Measurements from ENCODE around the gene TMEM220.
A peak's percentile ranks its signal among the peaks of the same experiment; 100 is the strongest.

Gene TMEM220

DNA sequence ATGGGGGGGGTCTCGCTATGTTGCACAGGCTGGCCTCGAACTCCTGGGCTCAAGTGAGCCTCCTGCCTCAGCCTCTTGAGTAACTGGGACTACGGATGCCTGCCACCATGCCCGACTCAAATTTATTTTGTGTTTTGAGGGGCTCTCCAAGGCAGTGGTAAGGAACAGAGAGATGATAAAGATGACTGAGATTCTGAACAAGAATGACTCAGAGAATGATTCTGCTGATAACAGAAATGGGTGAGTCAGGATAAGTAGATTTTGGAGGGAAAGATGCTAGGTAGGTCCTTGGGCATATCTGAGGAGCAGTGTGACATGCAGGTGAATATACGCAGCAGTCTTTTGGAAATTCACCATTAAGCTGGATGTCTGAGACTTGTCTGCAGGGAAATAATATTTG lies 2.6 kb downstream of the TMEM220 start:
- H3K27me3 ChIP-seq (ENCODE audit: low read depth, low read length), result no peaks in the 10 kb centered on the region
- H3K36me3 ChIP-seq (ENCODE audit: control insufficient read depth in 1 of 2, insufficient read depth in 2 of 2, low read length in 2 of 2), result peaks cover 0 to 39% of the 10 kb centered on the region in 2 donors
- H3K9me3 ChIP-seq (ENCODE audit: control insufficient read depth in 1 of 2, low read length in 2 of 2), result no peaks in the 10 kb centered on the region
- no peak overlapping the region for H3K27ac ChIP-seq (ENCODE audit: low read length)
- no peaks in the 10 kb centered on the region for H3K4me1 ChIP-seq (ENCODE audit: control insufficient read depth in 1 of 2, insufficient read depth in 2 of 2, low read length in 2 of 2)
- no peak overlapping the region for H3K4me3 ChIP-seq (ENCODE audit: low read depth in 1 of 2, low read length in 2 of 2)

DNA sequence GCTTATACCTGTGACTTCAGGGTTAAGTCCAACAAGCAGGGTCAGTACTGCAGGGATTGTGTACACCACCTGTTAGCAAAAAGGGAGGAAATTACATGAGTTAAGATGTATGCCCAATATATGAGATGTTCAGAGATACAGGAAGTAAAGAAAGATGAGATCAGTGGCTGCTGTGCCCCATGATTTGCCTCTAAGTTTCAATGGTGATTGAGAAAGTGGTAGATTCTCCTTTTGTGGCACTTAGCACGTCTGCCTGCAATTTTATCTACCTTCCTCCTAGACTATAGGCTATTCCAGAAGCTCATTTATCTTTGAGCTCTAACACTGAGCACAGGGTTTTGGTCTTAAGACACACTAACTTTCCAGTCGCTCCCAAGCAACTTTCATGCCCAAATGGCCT lies 3.6 kb downstream of the TMEM220 start:
- Histone ChIP-seq H3K36me3 (ENCODE audit: control insufficient read depth in 1 of 2, insufficient read depth in 2 of 2, low read length in 2 of 2) (peaks cover 0 to 40% of the 10 kb centered on the region in 2 donors), H3K4me3 (ENCODE audit: low read depth in 1 of 2, low read length in 2 of 2) (no peak overlapping the region), H3K27me3 (ENCODE audit: low read depth, low read length) (no peaks in the 10 kb centered on the region), H3K9me3 (ENCODE audit: control insufficient read depth in 1 of 2, low read length in 2 of 2) (no peaks in the 10 kb centered on the region), H3K4me1 (ENCODE audit: control insufficient read depth in 1 of 2, insufficient read depth in 2 of 2, low read length in 2 of 2) (no peaks in the 10 kb centered on the region), H3K27ac (ENCODE audit: low read length) (no peak overlapping the region)

DNA sequence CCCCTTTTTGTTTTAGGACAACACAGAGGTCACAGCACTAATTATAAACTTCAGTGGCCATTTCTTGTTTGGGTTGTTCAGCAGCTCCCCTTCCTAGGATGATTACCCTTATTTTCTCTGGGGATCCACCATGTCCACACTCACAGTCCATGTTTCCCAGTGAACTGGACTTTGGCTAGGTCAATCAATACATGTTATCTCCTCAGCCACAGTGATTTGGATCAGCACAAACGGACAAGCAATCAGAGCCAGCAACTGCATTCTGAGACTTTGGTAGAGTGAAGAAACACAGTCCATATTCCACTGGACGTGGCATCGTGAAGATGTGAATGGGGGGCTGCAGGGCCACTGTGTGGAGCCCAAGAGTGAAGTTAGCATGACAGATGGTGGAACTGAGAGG lies 4.6 kb downstream of the TMEM220 start:
- no peaks in the 10 kb centered on the region for H3K4me1 ChIP-seq (ENCODE audit: control insufficient read depth in 1 of 2, insufficient read depth in 2 of 2, low read length in 2 of 2)
- H3K4me3 ChIP-seq (ENCODE audit: low read depth in 1 of 2, low read length in 2 of 2), result no peak overlapping the region
- no peaks in the 10 kb centered on the region for H3K27me3 ChIP-seq (ENCODE audit: low read depth, low read length)
- no peak overlapping the region for H3K27ac ChIP-seq (ENCODE audit: low read length)
- no peaks in the 10 kb centered on the region for H3K9me3 ChIP-seq (ENCODE audit: control insufficient read depth in 1 of 2, low read length in 2 of 2)
- H3K36me3 ChIP-seq (ENCODE audit: control insufficient read depth in 1 of 2, insufficient read depth in 2 of 2, low read length in 2 of 2), result peaks cover 0 to 40% of the 10 kb centered on the region in 2 donors

- Histone ChIP-seq H3K27me3 (ENCODE audit: low read depth, low read length) (no peaks in the 10 kb centered on the region), H3K9me3 (ENCODE audit: control insufficient read depth in 1 of 2, low read length in 2 of 2) (no peaks in the 10 kb centered on the region), H3K27ac (ENCODE audit: low read length) (no peak overlapping the region), H3K4me3 (ENCODE audit: low read depth in 1 of 2, low read length in 2 of 2) (no peak overlapping the region), H3K4me1 (ENCODE audit: control insufficient read depth in 1 of 2, insufficient read depth in 2 of 2, low read length in 2 of 2) (no peaks in the 10 kb centered on the region), H3K36me3 (ENCODE audit: control insufficient read depth in 1 of 2, insufficient read depth in 2 of 2, low read length in 2 of 2) (peaks cover 0 to 40% of the 10 kb centered on the region in 2 donors)
Measured at GRCh38 chr17:10724546-10725195, 5.2 kb downstream of the TMEM220 start.

GRCh38 chr17:10718547-10718946 lies 11.3 kb downstream of the TMEM220 start:
- Histone ChIP-seq H3K4me1 (ENCODE audit: control insufficient read depth in 1 of 2, insufficient read depth in 2 of 2, low read length in 2 of 2) (no peaks in the 10 kb centered on the region), H3K27ac (ENCODE audit: low read length) (no peak overlapping the region), H3K4me3 (ENCODE audit: low read depth in 1 of 2, low read length in 2 of 2) (no peak overlapping the region), H3K9me3 (ENCODE audit: control insufficient read depth in 1 of 2, low read length in 2 of 2) (no peaks in the 10 kb centered on the region), H3K36me3 (ENCODE audit: control insufficient read depth in 1 of 2, insufficient read depth in 2 of 2, low read length in 2 of 2) (peaks cover 5 to 19% of the 10 kb centered on the region in 2 donors), H3K27me3 (ENCODE audit: low read depth, low read length) (no peaks in the 10 kb centered on the region)

DNA sequence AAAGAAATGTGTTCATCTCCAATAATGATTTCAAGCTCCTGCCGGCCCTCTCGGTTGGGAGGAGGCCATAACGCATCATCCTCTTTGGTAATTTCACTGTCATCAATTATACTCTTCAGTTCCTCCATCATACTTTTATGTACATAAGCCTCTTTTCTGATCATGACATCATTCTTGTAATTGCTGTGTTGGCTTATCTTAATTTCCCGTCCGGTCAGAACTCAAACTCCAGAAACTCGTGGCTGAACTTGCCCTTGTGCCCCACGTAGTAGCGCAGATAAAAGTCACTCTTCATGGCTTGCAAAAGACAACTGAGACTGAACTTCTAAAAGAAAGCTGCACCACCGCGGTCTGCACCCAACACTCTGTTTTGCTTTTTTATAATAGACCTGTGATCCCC lies 13.6 kb downstream of the TMEM220 start:
- Histone ChIP-seq H3K4me3 (ENCODE audit: low read depth in 1 of 2, low read length in 2 of 2) (no peak overlapping the region), H3K9me3 (ENCODE audit: control insufficient read depth in 1 of 2, low read length in 2 of 2) (no peaks in the 10 kb centered on the region), H3K27me3 (ENCODE audit: low read depth, low read length) (no peaks in the 10 kb centered on the region), H3K27ac (ENCODE audit: low read length) (no peak overlapping the region), H3K4me1 (ENCODE audit: control insufficient read depth in 1 of 2, insufficient read depth in 2 of 2, low read length in 2 of 2) (no peaks in the 10 kb centered on the region), H3K36me3 (ENCODE audit: control insufficient read depth in 1 of 2, insufficient read depth in 2 of 2, low read length in 2 of 2) (peaks cover 19 to 22% of the 10 kb centered on the region in 2 donors)

DNA sequence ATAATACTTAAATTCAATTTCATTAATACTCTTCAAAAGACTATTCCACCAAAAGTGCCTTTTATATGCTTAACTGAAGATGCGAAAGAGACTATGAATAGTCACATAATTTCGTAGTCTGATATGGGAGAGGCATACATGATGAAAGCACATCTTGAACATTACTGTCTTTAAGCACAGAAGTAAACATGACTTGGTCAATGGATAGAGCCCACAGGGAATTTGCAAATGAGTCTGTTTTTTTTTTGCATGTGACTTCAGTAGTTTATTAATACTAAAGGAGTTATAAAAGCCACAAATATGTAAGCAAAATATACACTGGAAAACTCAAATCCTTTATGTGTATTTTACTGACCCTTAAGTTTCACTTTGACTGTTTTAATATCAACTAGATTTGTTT lies 16.5 kb downstream of the TMEM220 start:
- Histone ChIP-seq H3K27ac (ENCODE audit: low read length) (no peak overlapping the region), H3K4me3 (ENCODE audit: low read depth in 1 of 2, low read length in 2 of 2) (no peak overlapping the region), H3K4me1 (ENCODE audit: control insufficient read depth in 1 of 2, insufficient read depth in 2 of 2, low read length in 2 of 2) (no peaks in the 10 kb centered on the region), H3K36me3 (ENCODE audit: control insufficient read depth in 1 of 2, insufficient read depth in 2 of 2, low read length in 2 of 2) (peaks cover 38 to 44% of the 10 kb centered on the region in 2 donors), H3K27me3 (ENCODE audit: low read depth, low read length) (no peaks in the 10 kb centered on the region), H3K9me3 (ENCODE audit: control insufficient read depth in 1 of 2, low read length in 2 of 2) (no peaks in the 10 kb centered on the region)

DNA sequence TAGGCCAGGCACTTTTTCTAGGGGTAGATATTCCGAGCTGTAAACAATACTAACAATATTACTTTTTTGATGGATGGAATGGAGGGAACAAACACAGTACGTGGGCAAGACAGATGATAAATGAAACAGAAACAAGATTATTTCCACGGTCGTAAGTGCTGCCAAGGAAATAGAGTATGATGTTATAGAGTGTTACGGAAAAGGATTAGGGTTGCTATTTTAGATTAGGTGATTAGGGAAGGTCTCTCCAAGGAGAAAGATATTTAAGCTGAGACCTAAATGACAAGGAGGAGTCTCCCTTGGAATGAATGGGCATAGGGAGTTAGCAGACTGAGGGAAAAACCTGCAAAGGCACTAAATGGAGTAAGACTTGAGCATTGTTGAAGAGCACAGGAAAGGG lies 24.1 kb downstream of the TMEM220 start:
- Histone ChIP-seq H3K4me3 (ENCODE audit: low read depth in 1 of 2, low read length in 2 of 2) (no peak overlapping the region), H3K36me3 (ENCODE audit: control insufficient read depth in 1 of 2, insufficient read depth in 2 of 2, low read length in 2 of 2) (peaks cover 33 to 43% of the 10 kb centered on the region in 2 donors), H3K4me1 (ENCODE audit: control insufficient read depth in 1 of 2, insufficient read depth in 2 of 2, low read length in 2 of 2) (peaks cover 0 to 6% of the 10 kb centered on the region in 2 donors), H3K27ac (ENCODE audit: low read length) (no peak overlapping the region), H3K9me3 (ENCODE audit: control insufficient read depth in 1 of 2, low read length in 2 of 2) (no peaks in the 10 kb centered on the region), H3K27me3 (ENCODE audit: low read depth, low read length) (no peaks in the 10 kb centered on the region)

DNA sequence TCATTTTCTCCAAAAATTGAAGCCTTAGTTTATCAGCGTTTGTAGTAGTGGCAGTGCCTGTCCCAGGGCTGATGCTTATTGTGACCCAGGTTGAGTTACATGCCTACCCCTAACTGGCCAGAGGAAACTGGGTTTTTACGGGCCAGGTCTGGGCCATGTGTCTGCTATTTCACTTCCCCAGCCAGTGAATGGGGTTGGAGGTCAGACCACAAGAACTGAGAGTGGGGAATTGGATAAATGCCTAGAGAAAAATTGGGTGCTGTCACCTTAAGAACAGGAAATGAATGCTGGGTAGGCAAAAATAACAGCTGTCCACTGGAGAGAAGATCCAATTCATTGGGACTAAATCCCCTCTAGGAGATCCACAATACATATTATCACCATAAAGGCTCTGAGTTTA lies 27.2 kb downstream of the TMEM220 start:
- peaks cover 16 to 21% of the 10 kb centered on the region in 2 donors for H3K36me3 ChIP-seq (ENCODE audit: control insufficient read depth in 1 of 2, insufficient read depth in 2 of 2, low read length in 2 of 2)
- no peaks in the 10 kb centered on the region for H3K27me3 ChIP-seq (ENCODE audit: low read depth, low read length)
- H3K27ac ChIP-seq (ENCODE audit: low read length), result no peak overlapping the region
- H3K9me3 ChIP-seq (ENCODE audit: control insufficient read depth in 1 of 2, low read length in 2 of 2), result no peaks in the 10 kb centered on the region
- no peak overlapping the region for H3K4me3 ChIP-seq (ENCODE audit: low read depth in 1 of 2, low read length in 2 of 2)
- peaks cover 0 to 11% of the 10 kb centered on the region in 2 donors for H3K4me1 ChIP-seq (ENCODE audit: control insufficient read depth in 1 of 2, insufficient read depth in 2 of 2, low read length in 2 of 2)

DNA sequence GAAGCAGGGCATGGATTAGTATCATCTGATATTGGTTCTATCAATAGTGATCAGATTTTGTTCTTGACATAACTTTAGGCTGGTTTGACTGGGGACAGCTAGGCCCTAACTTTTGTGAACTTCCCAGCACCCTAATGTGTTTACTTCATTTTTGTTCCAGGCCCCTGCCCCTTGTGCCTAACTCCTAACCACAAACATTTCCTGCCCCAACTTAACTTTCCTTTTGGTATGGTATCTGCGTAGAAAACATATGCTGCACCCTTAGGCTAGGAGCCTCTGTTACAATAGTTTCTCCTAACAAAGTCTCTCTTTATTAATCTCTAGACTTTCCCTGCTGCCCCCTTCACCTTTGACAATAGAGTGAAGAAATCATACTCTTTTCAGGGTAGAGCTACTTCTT lies 30.0 kb downstream of the TMEM220 start:
- H3K36me3 ChIP-seq (ENCODE audit: control insufficient read depth in 1 of 2, insufficient read depth in 2 of 2, low read length in 2 of 2), result peaks cover 2 to 11% of the 10 kb centered on the region in 2 donors
- H3K27ac ChIP-seq (ENCODE audit: low read length), result no peak overlapping the region
- no peaks in the 10 kb centered on the region for H3K27me3 ChIP-seq (ENCODE audit: low read depth, low read length)
- peaks cover 0 to 27% of the 10 kb centered on the region in 2 donors for H3K4me1 ChIP-seq (ENCODE audit: control insufficient read depth in 1 of 2, insufficient read depth in 2 of 2, low read length in 2 of 2)
- H3K4me3 ChIP-seq (ENCODE audit: low read depth in 1 of 2, low read length in 2 of 2), result no peak overlapping the region
- H3K9me3 ChIP-seq (ENCODE audit: control insufficient read depth in 1 of 2, low read length in 2 of 2), result no peaks in the 10 kb centered on the region

DNA sequence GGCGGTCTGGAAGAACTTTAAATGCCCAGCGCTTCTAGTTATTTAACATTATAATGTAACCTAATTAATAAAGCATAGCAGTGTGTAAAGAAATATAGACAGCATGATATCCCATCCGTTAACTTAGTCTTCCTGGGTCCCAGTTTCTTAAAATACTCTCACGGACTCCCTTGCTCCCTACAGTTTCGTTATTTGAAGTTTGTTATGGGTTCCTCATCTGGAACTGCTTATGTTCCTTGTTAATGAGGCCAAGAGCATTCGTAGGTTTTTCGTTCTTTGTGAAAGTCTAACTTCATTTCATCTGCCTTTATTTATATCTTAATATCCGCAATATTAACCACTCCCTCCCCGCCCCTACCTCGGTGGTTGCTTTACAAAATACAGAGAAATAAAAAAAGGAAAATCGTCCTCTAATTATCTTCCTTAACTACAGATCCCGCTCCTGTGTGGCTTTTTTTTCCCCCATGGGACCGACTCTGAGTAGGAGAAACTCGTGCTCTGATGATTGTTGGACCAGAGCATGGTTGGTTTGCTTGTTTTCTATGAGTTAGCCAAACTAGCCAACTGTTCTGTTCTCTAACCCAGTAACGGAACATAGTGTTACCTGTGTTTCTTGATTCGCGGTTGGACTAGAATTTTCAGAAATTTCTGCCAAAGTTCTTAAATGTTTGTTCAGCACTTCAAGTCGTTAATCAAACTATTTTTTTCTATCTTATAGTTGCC lies 31.6 kb downstream of the TMEM220 start:
- H3K27me3 ChIP-seq (ENCODE audit: low read depth, low read length), result no peaks in the 10 kb centered on the region

More for the DNA sequence above, 31.6 kb downstream of the TMEM220 start:
- Histone ChIP-seq H3K9me3 (ENCODE audit: control insufficient read depth in 1 of 2, low read length in 2 of 2) (no peaks in the 10 kb centered on the region), H3K4me1 (ENCODE audit: control insufficient read depth in 1 of 2, insufficient read depth in 2 of 2, low read length in 2 of 2) (peaks cover 0 to 27% of the 10 kb centered on the region in 2 donors), H3K27ac (ENCODE audit: low read length) (peak overlapping the region; percentile 90), H3K4me3 (ENCODE audit: low read depth in 1 of 2, low read length in 2 of 2) (peak overlapping the region; percentile 96 to 97), H3K36me3 (ENCODE audit: control insufficient read depth in 1 of 2, insufficient read depth in 2 of 2, low read length in 2 of 2) (peaks cover 6 to 18% of the 10 kb centered on the region in 2 donors)
